Upper lobe of left lung (tissue), 6 donors: ENCODE data around the gene PROKR2. TPM values are rescaled to one million over a fixed set of nuclear protein-coding genes. Genes with fewer than 3 reads are reported as not detected.

ENCODE experiments used
- ATAC-seq, 2 donors: fragments of 200-7000 bp; cut with Tn5 transposase; one replicate each; pipeline ENCODE4 v1.9.1; 2022; ENCODE audit warnings: mild to moderate bottlenecking in 2 of 2, moderate library complexity in 2 of 2; ENCODE audit not compliant: low FRiP score in 2 of 2
- DNase-seq, 2 donors: peaks; one replicate each; pipeline ENCODE4 v3.0.0-alpha.2; 2019 to 2020
- H3K27ac ChIP-seq, 4 donors: fragments of 200-600 bp; sonication (generic); one replicate each; pipeline ENCODE4 v1.5.1; 2016 to 2019
- H3K27me3 ChIP-seq, 4 donors: fragments of 200-600 bp; sonication (generic); one replicate each; pipeline ENCODE4 v1.5.1; 2017 to 2019
- H3K36me3 ChIP-seq, 4 donors: fragments of 200-600 bp; sonication (generic); one replicate each; pipeline ENCODE4 v1.5.1; 2016 to 2019
- H3K4me1 ChIP-seq, 4 donors: fragments of 200-600 bp; sonication (generic); one replicate each; pipeline ENCODE4 v1.5.1; 2018 to 2019
- H3K4me3 ChIP-seq, 4 donors: fragments of 200-600 bp; sonication (generic); one replicate each; pipeline ENCODE4 v1.5.1; 2017 to 2019; ENCODE audit warnings: mild to moderate bottlenecking in 2 of 4, moderate library complexity in 1 of 4
- H3K9me3 ChIP-seq, 4 donors: fragments of 200-600 bp; sonication (generic); one replicate each; pipeline ENCODE4 v1.5.1; 2018 to 2019
- CTCF ChIP-seq, 6 experiments: fragments of 450-650 bp in 4 of 6; fragments of 200-600 bp in 2 of 6; sonication (generic) in 2 of 6; IDR thresholded peaks; one replicate each; pipeline ENCODE4 v1.5.1; 2016 to 2019; ENCODE audit warnings: antibody characterized with exemption in 6 of 6
- EP300 ChIP-seq, 4 donors: sonication (generic); formaldehyde crosslinking; IDR thresholded peaks; one replicate each; pipeline ENCODE4 v1.5.1; 2017; ENCODE audit warnings: antibody characterized with exemption in 4 of 4, control low read depth in 2 of 4
- POLR2A ChIP-seq, 4 donors: fragments of 450-650 bp; IDR thresholded peaks; one replicate each; pipeline ENCODE4 v1.5.1; 2016 to 2017; ENCODE audit warnings: antibody characterized with exemption in 4 of 4, mild to moderate bottlenecking in 2 of 4
- POLR2AphosphoS5 ChIP-seq, 2 donors: sonication (generic); formaldehyde crosslinking; IDR thresholded peaks; one replicate each; pipeline ENCODE4 v1.5.1; 2017; ENCODE audit warnings: antibody characterized with exemption in 2 of 2
- WGBS, 2 donors: methylation state at CpG; one replicate each; pipeline ENCODE4 v1.1.5; 2017 to 2018; 5-methylcytosine and 5-hydroxymethylcytosine counted together
- small RNA-seq, 4 donors: library from RNA; depleted of rRNA; stranded (forward); fragments of <200 nt; gene quantifications; one replicate each; pipeline ENCODE3, GENCODE V24; 2016
- total RNA-seq, 6 donors: library from RNA; depleted of rRNA in 4 of 6; stranded (reverse); fragments of >200 nt in 4 of 6; gene quantifications; one replicate each; pipeline versions ENCODE4 v1.1.0 to v1.2.1, GENCODE V29; 2016 to 2021
- donor health status: DM: no; HTN: no; CAD: no; lungs with moderate emphysema.
- donor health status: DM: no; HTN: yes; CAD: no; lungs with severe emphysema.

PROKR2 gene
- total RNA-seq, 6 donors from 2014 or later = not detected

DNA sequence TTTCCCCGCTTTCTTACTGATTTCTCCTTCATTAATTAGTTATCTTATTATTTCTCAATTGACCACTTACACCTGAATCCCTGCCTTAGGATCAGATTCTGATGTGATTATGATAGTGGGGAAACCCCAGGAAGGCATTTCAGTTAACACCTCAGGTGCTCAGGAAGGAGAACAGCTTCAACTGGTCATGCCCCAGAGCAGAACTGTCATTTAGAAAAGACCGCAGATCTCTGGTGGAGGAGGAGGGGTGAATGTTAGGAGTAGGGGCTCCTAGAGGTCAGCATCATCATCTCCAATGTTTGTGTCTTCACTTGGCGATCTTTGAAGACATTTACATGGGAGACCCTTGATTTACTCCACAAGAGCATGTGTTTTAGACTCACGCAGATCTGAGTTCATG, 44.5 kb downstream of the PROKR2 start:
- ATAC-seq (no peak), DNase-seq (no peak)
- 72 to 85% methylated on average over 4 of the region's 4 CpGs for WGBS, 2 donors
- H3K27ac ChIP-seq = no peak overlapping the region
- H3K4me1 ChIP-seq = no peaks in the 10 kb centered on the region
- H3K36me3 ChIP-seq = no peaks in the 10 kb centered on the region
- H3K27me3 ChIP-seq = no peaks in the 10 kb centered on the region
- H3K4me3 ChIP-seq = no peak overlapping the region
- no peaks in the 10 kb centered on the region for H3K9me3 ChIP-seq
- no peak for TF ChIP-seq EP300 (IDR thresholded peaks at IDR 0.05)
- TF ChIP-seq POLR2A (IDR thresholded peaks at IDR 0.05) = no peak
- no peak for TF ChIP-seq CTCF (IDR thresholded peaks at IDR 0.05)
- no peak for TF ChIP-seq POLR2AphosphoS5 (IDR thresholded peaks at IDR 0.05)

DNA sequence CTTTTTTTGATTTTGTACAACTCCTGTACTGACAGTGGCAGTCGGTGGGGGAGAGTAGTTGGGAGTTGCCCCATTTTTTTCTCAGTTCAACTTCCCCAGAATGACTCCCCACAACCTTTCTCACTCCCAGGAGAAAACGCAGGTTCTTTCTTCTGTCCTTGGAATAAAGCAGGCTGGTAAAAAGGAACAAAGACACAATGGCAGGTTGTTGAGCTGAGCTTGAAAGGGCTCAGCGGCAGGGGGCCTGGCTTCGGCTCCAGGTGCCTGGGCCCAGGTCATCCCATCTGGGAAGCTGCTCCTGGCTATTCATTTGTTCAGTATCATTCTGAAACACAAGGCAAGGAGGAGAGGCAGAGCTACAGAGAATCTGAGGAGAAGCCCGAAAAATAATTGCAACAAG, 46.2 kb downstream of the PROKR2 start:
- H3K27me3 ChIP-seq = no peaks in the 10 kb centered on the region
- H3K4me3 ChIP-seq = no peak overlapping the region
- WGBS, 2 donors = 53 to 69% methylated on average over 5 of the region's 5 CpGs
- no peaks in the 10 kb centered on the region for H3K36me3 ChIP-seq
- H3K4me1 ChIP-seq = no peaks in the 10 kb centered on the region
- DNase-seq = peak in 1 of 2 donors; percentile 19
- ATAC-seq = no peak
- TF ChIP-seq CTCF (IDR thresholded peaks at IDR 0.05) (no peak), EP300 (IDR thresholded peaks at IDR 0.05) (no peak), POLR2A (IDR thresholded peaks at IDR 0.05) (no peak), POLR2AphosphoS5 (IDR thresholded peaks at IDR 0.05) (no peak)
- H3K9me3 ChIP-seq = no peaks in the 10 kb centered on the region
- no peak overlapping the region for H3K27ac ChIP-seq

DNA sequence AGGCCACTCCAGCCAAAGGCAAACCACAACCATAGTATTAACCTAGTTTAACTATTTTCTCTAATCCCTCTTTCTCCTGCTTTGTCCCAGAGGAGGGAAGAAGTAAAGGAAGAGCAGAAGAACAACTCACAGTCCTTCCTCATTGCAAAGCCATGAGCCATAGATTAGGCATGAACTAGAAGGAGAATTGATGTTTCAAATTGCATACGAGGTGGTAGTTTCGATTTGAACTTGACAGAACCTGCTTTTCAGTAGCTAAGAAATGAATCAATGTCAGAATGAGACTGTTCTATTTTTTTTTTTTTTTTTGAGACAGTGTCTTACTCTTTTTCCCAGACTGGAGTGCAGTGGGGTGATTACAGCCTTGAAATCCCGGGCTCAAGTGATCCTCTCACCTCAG, 48.3 kb downstream of the PROKR2 start:
- Histone ChIP-seq H3K4me1 (no peaks in the 10 kb centered on the region), H3K27me3 (no peaks in the 10 kb centered on the region), H3K36me3 (no peaks in the 10 kb centered on the region), H3K27ac (no peak overlapping the region), H3K4me3 (no peak overlapping the region), H3K9me3 (no peaks in the 10 kb centered on the region)
- ATAC-seq = no peak
- 71 to 79% methylated on average over 3 of the region's 3 CpGs for WGBS, 2 donors
- no peak for TF ChIP-seq POLR2A (IDR thresholded peaks at IDR 0.05)
- TF ChIP-seq EP300 (IDR thresholded peaks at IDR 0.05) = no peak
- no peak for TF ChIP-seq CTCF (IDR thresholded peaks at IDR 0.05)
- no peak for TF ChIP-seq POLR2AphosphoS5 (IDR thresholded peaks at IDR 0.05)
- no peak for DNase-seq

DNA sequence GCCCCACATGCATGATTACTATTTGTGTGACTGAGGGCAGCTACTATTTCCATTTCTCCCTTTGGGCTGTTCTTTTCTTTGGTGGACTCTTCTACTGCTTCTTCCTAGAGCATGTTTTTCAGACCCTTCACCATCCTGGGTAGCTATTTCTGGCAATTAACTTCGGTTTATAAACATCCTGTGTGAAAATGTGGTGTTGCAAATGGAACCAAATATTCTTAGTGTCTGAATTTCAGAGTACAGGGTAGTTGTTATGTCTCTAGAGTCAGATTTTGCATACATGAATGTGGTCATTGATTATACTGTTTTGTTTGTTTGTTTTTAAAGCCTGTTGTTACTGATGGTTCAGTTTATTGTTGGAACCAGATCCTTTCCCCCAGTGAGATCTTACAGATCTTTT, 49.7 kb downstream of the PROKR2 start:
- Histone ChIP-seq H3K9me3 (no peaks in the 10 kb centered on the region), H3K36me3 (no peaks in the 10 kb centered on the region), H3K27ac (no peak overlapping the region), H3K4me1 (no peaks in the 10 kb centered on the region), H3K27me3 (no peaks in the 10 kb centered on the region), H3K4me3 (no peak overlapping the region)
- ATAC-seq (no peak), DNase-seq (no peak)
- TF ChIP-seq CTCF (IDR thresholded peaks at IDR 0.05) (no peak), POLR2A (IDR thresholded peaks at IDR 0.05) (no peak), EP300 (IDR thresholded peaks at IDR 0.05) (no peak), POLR2AphosphoS5 (IDR thresholded peaks at IDR 0.05) (no peak)
- WGBS, 2 donors = 22 to 47% methylated on average over 1 of the region's 1 CpG

Small RNAs within 50 kb of the gene (small RNA-seq; reads per million reads assigned to genes)
- gene RNA5-8SP7 = 0 reads per million in 4 donors

Other genes with a start within 250 kb of the PROKR2 start
- 10 to 100 TPM; 24.5 to 88.1 (median 70.0) TPM for gene TMEM230, start 203.9 kb downstream of the PROKR2 start, total RNA-seq
- 10 to 100 TPM; 15.5 to 55.9 (median 42.3) TPM for gene PCNA, start 197.0 kb downstream of the PROKR2 start, total RNA-seq
- 10 to 100 TPM; 26.2 to 64.0 (median 40.6) TPM for gene CDS2, start 189.9 kb downstream of the PROKR2 start, total RNA-seq